Gastroesophageal sphincter (tissue), 4 donors: ENCODE results near the gene FAM204A. TPM values are rescaled to one million over a fixed set of nuclear protein-coding genes. Genes with fewer than 3 reads are reported as not detected.

Experiments
- ATAC-seq: fragments of 150-250 bp; one replicate; pipeline ENCODE4 v1.9.1; 2016; ENCODE audit warnings: mild to moderate bottlenecking, moderate library complexity
- H3K27ac ChIP-seq, 4 donors: fragments of 200-600 bp; sonication (generic) in 3 of 4; 1 replicate in 3 of 4; 2 replicates in 1 of 4; pipeline ENCODE4 v1.5.1; 2016 to 2019
- H3K27me3 ChIP-seq: fragments of 200-600 bp; sonication (generic); one replicate; pipeline ENCODE4 v1.5.1; 2019
- H3K36me3 ChIP-seq, 2 donors: fragments of 200-600 bp; sonication (generic); one replicate each; pipeline ENCODE4 v1.5.1; 2019; ENCODE audit warnings: control low read depth in 1 of 2
- H3K4me1 ChIP-seq, 3 donors: fragments of 200-600 bp; sonication (generic); 1 replicate in 2 of 3; 2 replicates in 1 of 3; pipeline ENCODE4 v1.5.1; 2016 to 2019; ENCODE audit warnings: control low read depth in 2 of 3
- H3K4me3 ChIP-seq, 2 donors: fragments of 200-600 bp; sonication (generic); one replicate each; pipeline ENCODE4 v1.5.1; 2019; ENCODE audit warnings: mild to moderate bottlenecking in 1 of 2, moderate library complexity in 1 of 2
- H3K9me3 ChIP-seq, 3 donors: fragments of 200-600 bp; sonication (generic); one replicate each; pipeline ENCODE4 v1.5.1; 2017 to 2019; ENCODE audit warnings: control low read depth in 2 of 3
- CTCF ChIP-seq, 4 experiments: fragments of 200-600 bp in 2 of 4; fragments of 450-650 bp in 2 of 4; sonication (generic) in 1 of 4; IDR thresholded peaks; one replicate each; pipeline ENCODE4 v1.5.1; 2017 to 2019; ENCODE audit warnings: antibody characterized with exemption in 4 of 4, mild to moderate bottlenecking in 2 of 4, moderate library complexity in 2 of 4
- EP300 ChIP-seq: sonication (generic); formaldehyde crosslinking; IDR thresholded peaks from one replicate; pipeline ENCODE4 v1.6.1; 2017; ENCODE audit warnings: antibody characterized with exemption, mild to moderate bottlenecking
- POLR2A ChIP-seq, 2 donors: fragments of 450-650 bp; IDR thresholded peaks; one replicate each; pipeline ENCODE4 v1.6.1; 2017; ENCODE audit warnings: antibody characterized with exemption in 2 of 2, mild to moderate bottlenecking in 2 of 2, moderate library complexity in 1 of 2
- POLR2AphosphoS5 ChIP-seq: sonication (generic); formaldehyde crosslinking; IDR thresholded peaks from one replicate; pipeline ENCODE4 v1.6.1; 2017; ENCODE audit warnings: antibody characterized with exemption
- WGBS, 2 donors: methylation state at CpG; one replicate each; pipeline ENCODE4 v1.1.5; 2018; ENCODE audit warnings: low coverage in 1 of 2; 5-methylcytosine and 5-hydroxymethylcytosine counted together
- total RNA-seq, 4 donors: library from RNA; depleted of rRNA; stranded (reverse); fragments of >200 nt; gene quantifications; one replicate each; pipeline ENCODE4 v1.1.0, GENCODE V29; 2016

FAM204A gene
- total RNA-seq, 4 donors from 2014 or later = 76.1 to 113 (median 97.9) TPM

GRCh38 chr10:118373786-118374185 is 31.7 kb upstream of the FAM204A start:
- Histone ChIP-seq H3K27me3 (no peaks in the 10 kb centered on the region), H3K4me3 (no peak overlapping the region), H3K4me1 (no peaks in the 10 kb centered on the region), H3K27ac (no peak overlapping the region), H3K9me3 (no peaks in the 10 kb centered on the region), H3K36me3 (no peaks in the 10 kb centered on the region)
- no peak for ATAC-seq
- WGBS, 2 donors = 40% methylated on average over 3 to 4 of the region's 4 CpGs
- TF ChIP-seq CTCF (IDR thresholded peaks at IDR 0.05) (no peak), POLR2A (IDR thresholded peaks at IDR 0.05) (no peak)

- Histone ChIP-seq H3K36me3 (no peaks in the 10 kb centered on the region), H3K27ac (no peak overlapping the region), H3K27me3 (no peaks in the 10 kb centered on the region), H3K4me3 (no peak overlapping the region), H3K4me1 (no peaks in the 10 kb centered on the region), H3K9me3 (peaks cover 0 to 15% (median 0%) of the 10 kb centered on the region in 3 donors)
- WGBS, 2 donors = 88 to 96% methylated on average over 2 of the region's 2 CpGs
- no peak for ATAC-seq
- no peak for TF ChIP-seq POLR2A (IDR thresholded peaks at IDR 0.05)
- no peak for TF ChIP-seq POLR2AphosphoS5
- TF ChIP-seq CTCF (IDR thresholded peaks at IDR 0.05) = no peak
- TF ChIP-seq EP300 = no peak
Observed at GRCh38 chr10:118370499-118370898, 28.4 kb upstream of the FAM204A start.

- Histone ChIP-seq H3K27me3 (no peaks in the 10 kb centered on the region), H3K4me3 (no peak overlapping the region), H3K9me3 (peaks cover 0 to 22% (median 0%) of the 10 kb centered on the region in 3 donors), H3K27ac (no peak overlapping the region), H3K36me3 (no peaks in the 10 kb centered on the region), H3K4me1 (no peaks in the 10 kb centered on the region)
- TF ChIP-seq POLR2A (IDR thresholded peaks at IDR 0.05) = no peak
- ATAC-seq = no peak
- 40 to 81% methylated on average over 3 to 4 of the region's 4 CpGs for WGBS, 2 donors
Observed at GRCh38 chr10:118369641-118370205, 27.6 kb upstream of the FAM204A start.

GRCh38 chr10:118365702-118366101 is 23.6 kb upstream of the FAM204A start:
- Histone ChIP-seq H3K4me3 (no peak overlapping the region), H3K27ac (no peak overlapping the region), H3K4me1 (no peaks in the 10 kb centered on the region), H3K36me3 (no peaks in the 10 kb centered on the region), H3K9me3 (peaks cover 0 to 22% (median 0%) of the 10 kb centered on the region in 3 donors), H3K27me3 (no peaks in the 10 kb centered on the region)
- TF ChIP-seq CTCF (IDR thresholded peaks at IDR 0.05) (no peak), EP300 (no peak), POLR2A (IDR thresholded peaks at IDR 0.05) (no peak), POLR2AphosphoS5 (no peak)
- ATAC-seq = no peak

- 86 to 100% methylated on average over 1 of the region's 1 CpG for WGBS, 2 donors
- TF ChIP-seq POLR2AphosphoS5 = no peak
- no peak for TF ChIP-seq EP300
- TF ChIP-seq CTCF (IDR thresholded peaks at IDR 0.05) = no peak
- TF ChIP-seq POLR2A (IDR thresholded peaks at IDR 0.05) = no peak
- no peak for ATAC-seq
- H3K9me3 ChIP-seq = peaks cover 0 to 22% (median 0%) of the 10 kb centered on the region in 3 donors
- no peaks in the 10 kb centered on the region for H3K4me1 ChIP-seq
- no peaks in the 10 kb centered on the region for H3K27me3 ChIP-seq
- H3K36me3 ChIP-seq = no peaks in the 10 kb centered on the region
- H3K4me3 ChIP-seq = no peak overlapping the region
- H3K27ac ChIP-seq = no peak overlapping the region
Observed at GRCh38 chr10:118362103-118362502, 20.0 kb upstream of the FAM204A start.
